ENCODE measurements around the gene MYL4.

The MYL4 gene

GRCh38 chr17:47188271-47188875, 20.8 kb upstream of the MYL4 start:
- Mint-ChIP-seq H3K27me3 (no peaks in the 10 kb centered on the region), H3K4me3 (peak overlapping the region; percentile 96), H3K9me3 (no peaks in the 10 kb centered on the region), H3K4me1 (peaks cover 55% of the 10 kb centered on the region), H3K36me3 (peaks cover 4% of the 10 kb centered on the region), H3K27ac (peak overlapping the region; percentile 89)

- Mint-ChIP-seq H3K4me1 (peaks cover 47% of the 10 kb centered on the region), H3K36me3 (peaks cover 4% of the 10 kb centered on the region), H3K27me3 (no peaks in the 10 kb centered on the region), H3K4me3 (peak within 1 kb of the TSS; percentile 96), H3K9me3 (no peaks in the 10 kb centered on the region), H3K27ac (peak within 1 kb of the TSS; percentile 89)
These were observed 20.0 kb upstream of the MYL4 start, which contains the start of gene CDC27 for GRCh38 chr17:47188876-47189731. Gene CDC27 (minus strand): TSS chr17:47189295. CDS start chr17:47189172, 123 bp downstream.

GRCh38 chr17:47189732-47190237, 19.4 kb upstream of the MYL4 start:
- Mint-ChIP-seq H3K27ac (peak overlapping the region; percentile 89), H3K4me3 (peak overlapping the region; percentile 96), H3K4me1 (peaks cover 40% of the 10 kb centered on the region), H3K36me3 (peaks cover 4% of the 10 kb centered on the region), H3K27me3 (no peaks in the 10 kb centered on the region), H3K9me3 (no peaks in the 10 kb centered on the region)

- Mint-ChIP-seq H3K27ac (no peak overlapping the region), H3K36me3 (peaks cover 4% of the 10 kb centered on the region), H3K4me3 (peak overlapping the region; percentile 96), H3K4me1 (peaks cover 38% of the 10 kb centered on the region), H3K9me3 (no peaks in the 10 kb centered on the region), H3K27me3 (no peaks in the 10 kb centered on the region)
These were observed 18.9 kb upstream of the MYL4 start for GRCh38 chr17:47190243-47190642.

- no peak overlapping the region for H3K4me3 Mint-ChIP-seq
- H3K9me3 Mint-ChIP-seq, result no peaks in the 10 kb centered on the region
- no peak overlapping the region for H3K27ac Mint-ChIP-seq
- peaks cover 34% of the 10 kb centered on the region for H3K4me1 Mint-ChIP-seq
- H3K36me3 Mint-ChIP-seq, result peaks cover 6% of the 10 kb centered on the region
- no peaks in the 10 kb centered on the region for H3K27me3 Mint-ChIP-seq
These were observed 18.4 kb upstream of the MYL4 start for GRCh38 chr17:47190770-47191169.

- no peak overlapping the region for H3K27ac Mint-ChIP-seq
- H3K27me3 Mint-ChIP-seq, result no peaks in the 10 kb centered on the region
- H3K4me3 Mint-ChIP-seq, result no peak overlapping the region
- no peaks in the 10 kb centered on the region for H3K9me3 Mint-ChIP-seq
- H3K36me3 Mint-ChIP-seq, result peaks cover 2% of the 10 kb centered on the region
- H3K4me1 Mint-ChIP-seq, result peaks cover 20% of the 10 kb centered on the region
These were observed 16.6 kb upstream of the MYL4 start for GRCh38 chr17:47192554-47192953.

- H3K9me3 Mint-ChIP-seq, result no peaks in the 10 kb centered on the region
- peaks cover 2% of the 10 kb centered on the region for H3K36me3 Mint-ChIP-seq
- H3K27me3 Mint-ChIP-seq, result no peaks in the 10 kb centered on the region
- peaks cover 13% of the 10 kb centered on the region for H3K4me1 Mint-ChIP-seq
- H3K4me3 Mint-ChIP-seq, result no peak overlapping the region
- H3K27ac Mint-ChIP-seq, result no peak overlapping the region
These were observed 15.1 kb upstream of the MYL4 start for GRCh38 chr17:47193931-47194511.

GRCh38 chr17:47197821-47198220, 11.3 kb upstream of the MYL4 start:
- Mint-ChIP-seq H3K4me3 (no peak overlapping the region), H3K9me3 (no peaks in the 10 kb centered on the region), H3K36me3 (peaks cover 2% of the 10 kb centered on the region), H3K4me1 (peaks cover 15% of the 10 kb centered on the region), H3K27ac (no peak overlapping the region), H3K27me3 (no peaks in the 10 kb centered on the region)

- H3K36me3 Mint-ChIP-seq, result peaks cover 2% of the 10 kb centered on the region
- H3K9me3 Mint-ChIP-seq, result no peaks in the 10 kb centered on the region
- H3K27me3 Mint-ChIP-seq, result no peaks in the 10 kb centered on the region
- peaks cover 32% of the 10 kb centered on the region for H3K4me1 Mint-ChIP-seq
- H3K4me3 Mint-ChIP-seq, result no peak overlapping the region
- peak overlapping the region; percentile 66 for H3K27ac Mint-ChIP-seq
These were observed 9.4 kb upstream of the MYL4 start for GRCh38 chr17:47199627-47200324.

- H3K4me1 Mint-ChIP-seq, result peaks cover 37% of the 10 kb centered on the region
- H3K36me3 Mint-ChIP-seq, result peaks cover 2% of the 10 kb centered on the region
- no peak overlapping the region for H3K4me3 Mint-ChIP-seq
- H3K27ac Mint-ChIP-seq, result peak overlapping the region; percentile 15
- no peaks in the 10 kb centered on the region for H3K27me3 Mint-ChIP-seq
- H3K9me3 Mint-ChIP-seq, result no peaks in the 10 kb centered on the region
These were observed 8.9 kb upstream of the MYL4 start for GRCh38 chr17:47200325-47200664.

GRCh38 chr17:47201166-47201565, 8.0 kb upstream of the MYL4 start:
- H3K4me1 Mint-ChIP-seq, result peaks cover 46% of the 10 kb centered on the region
- H3K4me3 Mint-ChIP-seq, result no peak overlapping the region
- H3K9me3 Mint-ChIP-seq, result no peaks in the 10 kb centered on the region
- H3K36me3 Mint-ChIP-seq, result no peaks in the 10 kb centered on the region
- H3K27ac Mint-ChIP-seq, result no peak overlapping the region
- H3K27me3 Mint-ChIP-seq, result no peaks in the 10 kb centered on the region

GRCh38 chr17:47203984-47204721, 5.0 kb upstream of the MYL4 start:
- Mint-ChIP-seq H3K9me3 (no peaks in the 10 kb centered on the region), H3K4me1 (peaks cover 64% of the 10 kb centered on the region), H3K27ac (peak overlapping the region; percentile 90), H3K36me3 (no peaks in the 10 kb centered on the region), H3K27me3 (no peaks in the 10 kb centered on the region), H3K4me3 (peak overlapping the region; percentile 70)

- Mint-ChIP-seq H3K27ac (peak overlapping the region; percentile 90), H3K4me3 (peak overlapping the region; percentile 70), H3K9me3 (no peaks in the 10 kb centered on the region), H3K27me3 (no peaks in the 10 kb centered on the region), H3K36me3 (no peaks in the 10 kb centered on the region), H3K4me1 (peaks cover 62% of the 10 kb centered on the region)
These were observed 4.3 kb upstream of the MYL4 start for GRCh38 chr17:47204722-47205418.

GRCh38 chr17:47205419-47205963, 3.7 kb upstream of the MYL4 start:
- H3K27me3 Mint-ChIP-seq, result no peaks in the 10 kb centered on the region
- H3K9me3 Mint-ChIP-seq, result no peaks in the 10 kb centered on the region
- peak overlapping the region; percentile 90 for H3K27ac Mint-ChIP-seq
- no peaks in the 10 kb centered on the region for H3K36me3 Mint-ChIP-seq
- H3K4me1 Mint-ChIP-seq, result peaks cover 56% of the 10 kb centered on the region
- peak overlapping the region; percentile 70 for H3K4me3 Mint-ChIP-seq
